Liver (tissue), 9 donors: ENCODE results near the gene GARNL3. TPM values are rescaled to one million over a fixed set of nuclear protein-coding genes. Genes with fewer than 3 reads are reported as not detected.

ENCODE experiments used
- DNase-seq: peaks from one replicate; pipeline ENCODE4 v3.0.0-alpha.2; 2017; ENCODE audit warnings: low spot score
- H3K27ac ChIP-seq, 2 donors: one replicate each; pipeline ENCODE4 v1.7.0; 2013; ENCODE audit warnings: inconsistent platforms in 2 of 2, low read length in 2 of 2, control low read depth in 1 of 2, low read depth in 1 of 2, mild to moderate bottlenecking in 1 of 2
- H3K27me3 ChIP-seq, 4 donors: one replicate each; pipeline versions ENCODE4 v1.6.1 to v1.7.0; 2013; ENCODE audit warnings: low read length in 3 of 4, inconsistent platforms in 1 of 4, mild to moderate bottlenecking in 1 of 4, moderate library complexity in 1 of 4; ENCODE audit not compliant: control insufficient read depth in 4 of 4, insufficient read depth in 4 of 4
- H3K36me3 ChIP-seq, 4 donors: one replicate each; pipeline versions ENCODE4 v1.6.1 to v1.7.0; 2013; ENCODE audit warnings: low read length in 3 of 4, mild to moderate bottlenecking in 3 of 4, low read depth in 1 of 4, moderate library complexity in 1 of 4; ENCODE audit not compliant: control insufficient read depth in 4 of 4, insufficient read depth in 3 of 4
- H3K4me1 ChIP-seq, 4 donors: one replicate each; pipeline versions ENCODE4 v1.6.1 to v1.7.0; 2013; ENCODE audit warnings: low read length in 3 of 4, mild to moderate bottlenecking in 3 of 4, moderate library complexity in 1 of 4; ENCODE audit not compliant: control insufficient read depth in 4 of 4, insufficient read depth in 4 of 4
- H3K4me3 ChIP-seq, 3 donors: one replicate each; pipeline versions ENCODE4 v1.6.1 to v1.7.0; 2013; ENCODE audit warnings: low read length in 3 of 3, control low read depth in 1 of 3, low read depth in 1 of 3, mild to moderate bottlenecking in 1 of 3
- H3K9ac ChIP-seq, 2 donors: one replicate each; pipeline ENCODE4 v1.7.0; 2013; ENCODE audit warnings: low read length in 2 of 2, mild to moderate bottlenecking in 2 of 2, moderate library complexity in 2 of 2, control low read depth in 1 of 2, low read depth in 1 of 2
- H3K9me3 ChIP-seq, 4 donors: one replicate each; pipeline versions ENCODE4 v1.6.1 to v1.7.0; 2013; ENCODE audit warnings: low read length in 3 of 4; ENCODE audit not compliant: control insufficient read depth in 4 of 4
- FOXA1 ChIP-seq: IDR thresholded peaks from 2 replicates; pipeline ENCODE4 v1.6.1; 2016; ENCODE audit warnings: antibody characterized with exemption
- FOXA2 ChIP-seq: IDR thresholded peaks from 2 replicates; pipeline ENCODE4 v1.6.1; 2016; ENCODE audit warnings: antibody characterized with exemption
- GABPA ChIP-seq, 2 donors: IDR thresholded peaks in 1 of 2; conservative IDR thresholded peaks in 1 of 2; 2 replicates each; pipeline ENCODE4 v1.6.1; 2016; ENCODE audit warnings: antibody characterized with exemption in 2 of 2, mild to moderate bottlenecking in 1 of 2, moderate library complexity in 1 of 2
- HNF4A ChIP-seq, 2 donors: conservative IDR thresholded peaks; 2 replicates each; pipeline ENCODE4 v1.6.1; 2016; ENCODE audit warnings: antibody characterized with exemption in 2 of 2, mild to moderate bottlenecking in 2 of 2
- HNF4G ChIP-seq: IDR thresholded peaks from 2 replicates; pipeline ENCODE4 v1.6.1; 2016; ENCODE audit warnings: antibody characterized with exemption
- JUND ChIP-seq, 2 donors: IDR thresholded peaks; 2 replicates each; pipeline ENCODE4 v1.6.1; 2016; ENCODE audit warnings: antibody characterized with exemption in 2 of 2
- RAD21 ChIP-seq, 2 donors: IDR thresholded peaks; 2 replicates each; pipeline ENCODE4 v1.6.1; 2016; ENCODE audit warnings: antibody characterized with exemption in 2 of 2, mild to moderate bottlenecking in 2 of 2
- RXRA ChIP-seq, 2 donors: IDR thresholded peaks; 2 replicates each; pipeline ENCODE4 v1.6.1; 2017 to 2018; ENCODE audit warnings: antibody characterized with exemption in 2 of 2, mild to moderate bottlenecking in 1 of 2
- SP1 ChIP-seq: IDR thresholded peaks from 2 replicates; pipeline ENCODE4 v1.6.1; 2018; ENCODE audit warnings: antibody characterized with exemption, mild to moderate bottlenecking
- YY1 ChIP-seq: IDR thresholded peaks from 2 replicates; pipeline ENCODE4 v1.6.1; 2016; ENCODE audit warnings: antibody characterized with exemption, mild to moderate bottlenecking
- WGBS: extraction: QIAGEN DNeasy Blood & Tissue Kit; methylation state at CpG from one replicate; pipeline ENCODE4 v1.1.7; 2013; 5-methylcytosine and 5-hydroxymethylcytosine counted together
- polyA plus RNA-seq, 2 donors: library from polyadenylated mRNA; stranded (reverse) in 1 of 2; unstranded in 1 of 2; fragments of 200-250 nt in 1 of 2; fragments of >200 nt in 1 of 2; fragmentation: Nextera tagmentation in 1 of 2; extraction: Ambion mirVana in 1 of 2; gene quantifications; one replicate each; pipeline versions ENCODE4 v1.2.1 to v1.2.3, GENCODE V29; 2013 to 2015
- total RNA-seq, 2 donors: library from RNA; depleted of rRNA; stranded (reverse); fragments of >200 nt; gene quantifications; one replicate each; pipeline ENCODE4 v1.2.3, GENCODE V29; 2014
- TF ChIP-seq, protein P1 (sequence below): IDR thresholded peaks from 2 replicates; pipeline ENCODE4 v1.6.1; 2016; ENCODE audit warnings: antibody characterized with exemption
- TF ChIP-seq, protein P2 (sequence below): IDR thresholded peaks from 2 replicates; pipeline ENCODE4 v1.6.1; 2016; ENCODE audit warnings: antibody characterized with exemption
- TF ChIP-seq, protein P3 (sequence below): IDR thresholded peaks from 2 replicates; pipeline ENCODE4 v1.6.1; 2016; ENCODE audit warnings: antibody characterized with exemption, mild to moderate bottlenecking
- TF ChIP-seq, protein P4 (sequence below): IDR thresholded peaks from 2 replicates; pipeline ENCODE4 v1.6.1; 2016; ENCODE audit warnings: antibody characterized with exemption
- TF ChIP-seq, protein P5 (sequence below): fragments of 150-350 bp; IDR thresholded peaks from 2 replicates; pipeline ENCODE4 v1.5.1; 2017; ENCODE audit warnings: improper control_type of control experiment, low read depth, low read length; ENCODE audit not compliant: missing input control
- donor health status: healthy.
- donor health status: healthy.
- donor health status: healthy.
- donor health status: healthy.
- donor health status: healthy.

GARNL3 gene
- total and polyA plus RNA-seq, 4 donors, result 0.89 to 6.7 (median 3.5) TPM

DNA sequence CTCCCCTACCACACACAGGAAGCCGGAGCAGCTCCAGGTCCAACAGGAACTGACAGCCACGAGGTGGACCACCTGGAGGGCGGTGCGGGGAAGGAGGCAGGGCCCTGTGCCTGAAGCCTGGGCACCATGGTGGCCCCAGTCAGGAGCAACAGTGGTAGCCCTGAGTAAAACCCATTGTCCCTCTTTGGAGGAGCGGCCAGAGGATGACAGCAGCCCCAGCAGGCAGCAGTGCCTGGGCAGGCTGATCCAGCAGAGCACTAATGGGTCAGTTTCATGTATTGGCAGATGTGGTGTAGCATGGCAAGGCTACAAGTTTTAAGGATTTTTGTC lies 47.7 kb upstream of the GARNL3 start:
- WGBS, result 90% methylated on average over 5 of the region's 5 CpGs
- H3K36me3 ChIP-seq, result no peaks in the 10 kb centered on the region
- H3K9ac ChIP-seq, result no peak overlapping the region
- DNase-seq, result no peak
- no peaks in the 10 kb centered on the region for H3K27me3 ChIP-seq
- no peaks in the 10 kb centered on the region for H3K9me3 ChIP-seq
- TF ChIP-seq RXRA (IDR thresholded peaks at IDR 0.05) (no peak), JUND (IDR thresholded peaks at IDR 0.05) (no peak), HNF4G (no peak), SP1 (no peak)
- TF ChIP-seq, protein P1, sequence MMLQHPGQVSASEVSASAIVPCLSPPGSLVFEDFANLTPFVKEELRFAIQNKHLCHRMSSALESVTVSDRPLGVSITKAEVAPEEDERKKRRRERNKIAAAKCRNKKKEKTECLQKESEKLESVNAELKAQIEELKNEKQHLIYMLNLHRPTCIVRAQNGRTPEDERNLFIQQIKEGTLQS, result no peak
- TF ChIP-seq, protein P2, sequence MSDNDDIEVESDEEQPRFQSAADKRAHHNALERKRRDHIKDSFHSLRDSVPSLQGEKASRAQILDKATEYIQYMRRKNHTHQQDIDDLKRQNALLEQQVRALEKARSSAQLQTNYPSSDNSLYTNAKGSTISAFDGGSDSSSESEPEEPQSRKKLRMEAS, result no peak
- H3K4me3 ChIP-seq, result no peak overlapping the region
- H3K4me1 ChIP-seq, result no peaks in the 10 kb centered on the region
- H3K27ac ChIP-seq, result no peak overlapping the region

DNA sequence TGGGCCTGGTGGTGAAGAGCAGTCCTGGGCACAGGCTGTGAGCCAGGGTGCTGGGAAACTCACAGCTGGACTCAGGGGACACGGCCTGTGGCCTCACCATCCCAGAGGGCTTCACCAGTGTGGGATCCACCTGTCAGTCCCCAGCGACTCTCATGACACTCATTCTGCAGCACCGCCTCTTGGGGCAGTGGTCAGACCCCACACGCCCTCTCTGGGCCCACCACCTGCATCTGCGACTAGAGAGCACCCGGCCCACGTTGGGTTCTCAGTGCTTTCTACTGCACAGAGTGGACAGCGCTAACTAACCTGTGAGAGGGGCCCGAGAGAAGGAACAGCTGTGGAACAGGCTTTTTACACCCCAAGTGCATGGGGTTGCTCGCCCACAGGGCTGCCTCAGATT lies 45.8 kb upstream of the GARNL3 start:
- no peaks in the 10 kb centered on the region for H3K9me3 ChIP-seq
- no peaks in the 10 kb centered on the region for H3K36me3 ChIP-seq
- no peak overlapping the region for H3K9ac ChIP-seq
- no peak overlapping the region for H3K27ac ChIP-seq
- TF ChIP-seq, protein P3, sequence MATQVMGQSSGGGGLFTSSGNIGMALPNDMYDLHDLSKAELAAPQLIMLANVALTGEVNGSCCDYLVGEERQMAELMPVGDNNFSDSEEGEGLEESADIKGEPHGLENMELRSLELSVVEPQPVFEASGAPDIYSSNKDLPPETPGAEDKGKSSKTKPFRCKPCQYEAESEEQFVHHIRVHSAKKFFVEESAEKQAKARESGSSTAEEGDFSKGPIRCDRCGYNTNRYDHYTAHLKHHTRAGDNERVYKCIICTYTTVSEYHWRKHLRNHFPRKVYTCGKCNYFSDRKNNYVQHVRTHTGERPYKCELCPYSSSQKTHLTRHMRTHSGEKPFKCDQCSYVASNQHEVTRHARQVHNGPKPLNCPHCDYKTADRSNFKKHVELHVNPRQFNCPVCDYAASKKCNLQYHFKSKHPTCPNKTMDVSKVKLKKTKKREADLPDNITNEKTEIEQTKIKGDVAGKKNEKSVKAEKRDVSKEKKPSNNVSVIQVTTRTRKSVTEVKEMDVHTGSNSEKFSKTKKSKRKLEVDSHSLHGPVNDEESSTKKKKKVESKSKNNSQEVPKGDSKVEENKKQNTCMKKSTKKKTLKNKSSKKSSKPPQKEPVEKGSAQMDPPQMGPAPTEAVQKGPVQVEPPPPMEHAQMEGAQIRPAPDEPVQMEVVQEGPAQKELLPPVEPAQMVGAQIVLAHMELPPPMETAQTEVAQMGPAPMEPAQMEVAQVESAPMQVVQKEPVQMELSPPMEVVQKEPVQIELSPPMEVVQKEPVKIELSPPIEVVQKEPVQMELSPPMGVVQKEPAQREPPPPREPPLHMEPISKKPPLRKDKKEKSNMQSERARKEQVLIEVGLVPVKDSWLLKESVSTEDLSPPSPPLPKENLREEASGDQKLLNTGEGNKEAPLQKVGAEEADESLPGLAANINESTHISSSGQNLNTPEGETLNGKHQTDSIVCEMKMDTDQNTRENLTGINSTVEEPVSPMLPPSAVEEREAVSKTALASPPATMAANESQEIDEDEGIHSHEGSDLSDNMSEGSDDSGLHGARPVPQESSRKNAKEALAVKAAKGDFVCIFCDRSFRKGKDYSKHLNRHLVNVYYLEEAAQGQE, result no peak
- TF ChIP-seq SP1, result no peak
- TF ChIP-seq RAD21 (IDR thresholded peaks at IDR 0.05), result no peak
- TF ChIP-seq HNF4G, result no peak
- TF ChIP-seq JUND (IDR thresholded peaks at IDR 0.05), result no peak
- no peak for TF ChIP-seq FOXA1
- TF ChIP-seq HNF4A (conservative IDR thresholded peaks at IDR 0.05), result no peak
- TF ChIP-seq FOXA2, result no peak
- TF ChIP-seq, protein P4, sequence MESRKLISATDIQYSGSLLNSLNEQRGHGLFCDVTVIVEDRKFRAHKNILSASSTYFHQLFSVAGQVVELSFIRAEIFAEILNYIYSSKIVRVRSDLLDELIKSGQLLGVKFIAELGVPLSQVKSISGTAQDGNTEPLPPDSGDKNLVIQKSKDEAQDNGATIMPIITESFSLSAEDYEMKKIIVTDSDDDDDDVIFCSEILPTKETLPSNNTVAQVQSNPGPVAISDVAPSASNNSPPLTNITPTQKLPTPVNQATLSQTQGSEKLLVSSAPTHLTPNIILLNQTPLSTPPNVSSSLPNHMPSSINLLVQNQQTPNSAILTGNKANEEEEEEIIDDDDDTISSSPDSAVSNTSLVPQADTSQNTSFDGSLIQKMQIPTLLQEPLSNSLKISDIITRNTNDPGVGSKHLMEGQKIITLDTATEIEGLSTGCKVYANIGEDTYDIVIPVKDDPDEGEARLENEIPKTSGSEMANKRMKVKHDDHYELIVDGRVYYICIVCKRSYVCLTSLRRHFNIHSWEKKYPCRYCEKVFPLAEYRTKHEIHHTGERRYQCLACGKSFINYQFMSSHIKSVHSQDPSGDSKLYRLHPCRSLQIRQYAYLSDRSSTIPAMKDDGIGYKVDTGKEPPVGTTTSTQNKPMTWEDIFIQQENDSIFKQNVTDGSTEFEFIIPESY, result no peak
- no peak for TF ChIP-seq YY1
- TF ChIP-seq, protein P5, sequence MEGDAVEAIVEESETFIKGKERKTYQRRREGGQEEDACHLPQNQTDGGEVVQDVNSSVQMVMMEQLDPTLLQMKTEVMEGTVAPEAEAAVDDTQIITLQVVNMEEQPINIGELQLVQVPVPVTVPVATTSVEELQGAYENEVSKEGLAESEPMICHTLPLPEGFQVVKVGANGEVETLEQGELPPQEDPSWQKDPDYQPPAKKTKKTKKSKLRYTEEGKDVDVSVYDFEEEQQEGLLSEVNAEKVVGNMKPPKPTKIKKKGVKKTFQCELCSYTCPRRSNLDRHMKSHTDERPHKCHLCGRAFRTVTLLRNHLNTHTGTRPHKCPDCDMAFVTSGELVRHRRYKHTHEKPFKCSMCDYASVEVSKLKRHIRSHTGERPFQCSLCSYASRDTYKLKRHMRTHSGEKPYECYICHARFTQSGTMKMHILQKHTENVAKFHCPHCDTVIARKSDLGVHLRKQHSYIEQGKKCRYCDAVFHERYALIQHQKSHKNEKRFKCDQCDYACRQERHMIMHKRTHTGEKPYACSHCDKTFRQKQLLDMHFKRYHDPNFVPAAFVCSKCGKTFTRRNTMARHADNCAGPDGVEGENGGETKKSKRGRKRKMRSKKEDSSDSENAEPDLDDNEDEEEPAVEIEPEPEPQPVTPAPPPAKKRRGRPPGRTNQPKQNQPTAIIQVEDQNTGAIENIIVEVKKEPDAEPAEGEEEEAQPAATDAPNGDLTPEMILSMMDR, result no peak
- no peak for TF ChIP-seq GABPA (IDR thresholded peaks at IDR 0.05 in 1 of 2, conservative IDR thresholded peaks at IDR 0.05 in 1 of 2)
- no peak overlapping the region for H3K4me3 ChIP-seq
- DNase-seq, result no peak
- no peaks in the 10 kb centered on the region for H3K27me3 ChIP-seq
- H3K4me1 ChIP-seq, result peaks cover 0 to under 1% (median 0%) of the 10 kb centered on the region in 4 donors
- WGBS, result 93% methylated on average over 10 of the region's 10 CpGs
